GM23248 (cell line): ENCODE measurements around the gene COQ7. TPM values are rescaled to one million over a fixed set of nuclear protein-coding genes. Genes with fewer than 3 reads are reported as not detected.

Experiments
- DNase-seq: peaks from one replicate; pipeline ENCODE4 v3.0.0-alpha.2; 2015
- H2AFZ ChIP-seq: fragments of 200-600 bp; sonication (generic); 2 replicates; pipeline ENCODE4 v1.6.1; 2016; ENCODE audit warnings: antibody characterized with exemption
- H3F3A ChIP-seq: fragments of 200-600 bp; sonication (generic); 2 replicates; pipeline ENCODE4 v1.6.1; 2016; ENCODE audit warnings: mild to moderate bottlenecking, antibody characterized with exemption, mixed run types; ENCODE audit not compliant: insufficient read depth
- H3K27ac ChIP-seq: fragments of 200-600 bp; sonication (generic); 2 replicates; pipeline ENCODE4 v1.5.1; 2016; ENCODE audit warnings: mild to moderate bottlenecking
- H3K27me3 ChIP-seq: fragments of 200-600 bp; sonication (generic); replicated peaks from 2 replicates; pipeline ENCODE4 v1.6.1; 2016; ENCODE audit warnings: mild to moderate bottlenecking; ENCODE audit not compliant: insufficient read depth
- H3K36me3 ChIP-seq: fragments of 200-600 bp; sonication (generic); 2 replicates; pipeline ENCODE4 v1.6.1; 2016; ENCODE audit warnings: low read depth, mild to moderate bottlenecking
- H3K4me1 ChIP-seq: fragments of 200-600 bp; sonication (generic); 2 replicates; pipeline ENCODE4 v1.6.1; 2016; ENCODE audit warnings: mild to moderate bottlenecking; ENCODE audit not compliant: insufficient read depth
- H3K4me2 ChIP-seq: fragments of 200-600 bp; sonication (generic); one replicate; pipeline ENCODE4 v1.6.1; 2016; ENCODE audit warnings: mild to moderate bottlenecking; ENCODE audit not compliant: unreplicated experiment
- H3K4me3 ChIP-seq: fragments of 200-600 bp; sonication (generic); 2 replicates; pipeline ENCODE4 v1.5.1; 2016; ENCODE audit warnings: mild to moderate bottlenecking
- H3K79me2 ChIP-seq: fragments of 200-600 bp; sonication (generic); 2 replicates; pipeline ENCODE4 v1.6.1; 2016; ENCODE audit warnings: mild to moderate bottlenecking; ENCODE audit not compliant: insufficient read depth
- H3K9ac ChIP-seq: fragments of 200-600 bp; sonication (generic); 2 replicates; pipeline ENCODE4 v1.6.1; 2016; ENCODE audit warnings: mild to moderate bottlenecking
- H3K9me2 ChIP-seq: fragments of 200-600 bp; sonication (generic); 2 replicates; pipeline ENCODE4 v1.6.1; 2016; ENCODE audit warnings: mixed run types, mild to moderate bottlenecking, moderate library complexity; ENCODE audit not compliant: insufficient read depth
- H3K9me3 ChIP-seq: fragments of 200-600 bp; sonication (generic); one replicate; pipeline ENCODE4 v1.6.1; 2017; ENCODE audit warnings: low read depth
- H4K20me1 ChIP-seq: fragments of 200-600 bp; sonication (generic); 2 replicates; pipeline ENCODE4 v1.6.0; 2016; ENCODE audit not compliant: insufficient read depth
- EZH2 ChIP-seq: fragments of 200-600 bp; sonication (generic); IDR thresholded peaks from 2 replicates; pipeline ENCODE4 v1.6.1; 2018; ENCODE audit warnings: antibody characterized with exemption, mild to moderate bottlenecking; ENCODE audit not compliant: insufficient read depth, poor library complexity, severe bottlenecking
- EZH2phosphoT487 ChIP-seq: fragments of 200-600 bp; sonication (generic); IDR thresholded peaks from 2 replicates; pipeline ENCODE4 v1.6.1; 2018; ENCODE audit warnings: antibody characterized with exemption, moderate library complexity, mild to moderate bottlenecking, low read depth; ENCODE audit not compliant: insufficient read depth
- WGBS, 2 experiments: methylation state at CpG; one replicate each; pipeline ENCODE4 v1.1.6; 2015 to 2017; ENCODE audit warnings: low lambda C conversion rate in 2 of 2, low coverage in 1 of 2; ENCODE audit errors: missing lambda C conversion rate in 2 of 2; 5-methylcytosine and 5-hydroxymethylcytosine counted together
- in situ Hi-C: fragments of 300-500 bp; cut with MboI; formaldehyde crosslinking; loops from 2 replicates; pipeline ENCODE4 v1.15.0; 2020
- polyA plus RNA-seq: library from polyadenylated mRNA; unstranded; fragments of >200 nt; fragmentation: Nextera tagmentation; extraction: Ambion mirVana; gene quantifications from 2 replicates; pipeline ENCODE4 v1.2.1, GENCODE V29; 2016
- total RNA-seq: library from RNA; depleted of rRNA; stranded (reverse); fragments of >200 nt; shearing (Covaris generic); gene quantifications from 2 replicates; pipeline ENCODE4 v1.2.3, GENCODE V29; 2014

COQ7 gene
- total and polyA plus RNA-seq, 2 experiments from 2014 or later = 9.6 to 9.9 TPM

DNA sequence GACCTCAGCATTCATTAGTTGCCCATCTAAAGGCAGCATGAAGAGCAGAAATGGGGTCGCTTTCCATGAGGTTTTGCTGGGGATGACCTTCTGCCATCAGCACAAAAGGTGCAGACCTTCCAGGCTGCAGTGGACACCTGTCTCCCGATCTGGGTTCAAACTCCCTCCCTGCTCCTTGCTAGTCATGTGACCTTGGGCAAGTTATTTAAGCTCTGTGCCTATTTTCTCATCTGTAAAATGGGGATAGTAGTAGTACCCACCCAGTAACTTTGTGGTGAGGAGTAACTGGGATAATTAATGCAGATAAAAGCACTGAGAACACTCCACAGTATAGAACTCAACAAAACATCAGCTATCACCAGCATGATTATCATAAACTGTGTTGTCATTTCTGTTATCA lies 21.4 kb upstream of the COQ7 start:
- 76 to 93% methylated on average over 2 of the region's 2 CpGs for WGBS, 2 experiments
- TF ChIP-seq EZH2phosphoT487 = no peak
- TF ChIP-seq EZH2 = no peak
- H3K27ac ChIP-seq = no peak overlapping the region

GRCh38 chr16:19062706-19063105 lies 4.7 kb upstream of the COQ7 start:
- no peak overlapping the region for H3K4me2 ChIP-seq
- no peaks in the 10 kb centered on the region for H3K36me3 ChIP-seq
- H3K79me2 ChIP-seq = no peaks in the 10 kb centered on the region
- no peak overlapping the region for H2AFZ ChIP-seq
- no peak overlapping the region for H3K4me3 ChIP-seq
- no peak for TF ChIP-seq EZH2phosphoT487
- TF ChIP-seq EZH2 = no peak
- H3F3A ChIP-seq = no peaks in the 10 kb centered on the region
- no peaks in the 10 kb centered on the region for H3K27me3 ChIP-seq
- in situ Hi-C loops = no loop called here
- H3K9me3 ChIP-seq = no peaks in the 10 kb centered on the region
- no peak for DNase-seq
- no peaks in the 10 kb centered on the region for H4K20me1 ChIP-seq
- no peaks in the 10 kb centered on the region for H3K9me2 ChIP-seq
- H3K4me1 ChIP-seq = no peaks in the 10 kb centered on the region
- WGBS, 2 experiments = 62 to 64% methylated on average over 4 of the region's 4 CpGs
- no peak overlapping the region for H3K27ac ChIP-seq
- H3K9ac ChIP-seq = no peak overlapping the region

More for the DNA sequence above, 21.4 kb upstream of the COQ7 start:
- in situ Hi-C loops = no loop called here
- H3K4me1 ChIP-seq = no peaks in the 10 kb centered on the region
- H3K79me2 ChIP-seq = no peaks in the 10 kb centered on the region
- no peak overlapping the region for H3K9ac ChIP-seq
- no peaks in the 10 kb centered on the region for H3K9me2 ChIP-seq
- H3K4me2 ChIP-seq = no peak overlapping the region
- no peak overlapping the region for H3K4me3 ChIP-seq
- DNase-seq = no peak
- no peak overlapping the region for H2AFZ ChIP-seq
- no peaks in the 10 kb centered on the region for H3K27me3 ChIP-seq
- H3F3A ChIP-seq = no peaks in the 10 kb centered on the region
- H4K20me1 ChIP-seq = no peaks in the 10 kb centered on the region
- no peaks in the 10 kb centered on the region for H3K36me3 ChIP-seq
- no peaks in the 10 kb centered on the region for H3K9me3 ChIP-seq

DNA sequence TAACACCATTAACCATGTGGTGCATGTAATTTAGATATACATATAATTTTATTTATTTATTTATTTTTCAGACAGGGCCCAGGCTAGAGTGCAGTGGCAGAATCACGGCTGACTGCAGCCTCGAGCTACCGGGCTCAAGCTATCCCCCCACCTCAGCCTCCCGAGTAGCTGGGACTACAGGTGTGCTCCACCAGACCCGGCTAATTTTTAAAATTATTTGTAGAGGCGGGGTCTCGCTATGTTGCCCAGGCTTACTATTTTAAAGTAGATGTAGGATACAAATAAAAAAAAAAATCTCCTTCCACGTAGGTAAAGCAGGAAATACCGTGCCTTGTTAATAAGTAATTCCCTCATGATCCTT lies 446 bp upstream of the COQ7 start:
- peak overlapping the region; percentile 91 for H2AFZ ChIP-seq

DNA sequence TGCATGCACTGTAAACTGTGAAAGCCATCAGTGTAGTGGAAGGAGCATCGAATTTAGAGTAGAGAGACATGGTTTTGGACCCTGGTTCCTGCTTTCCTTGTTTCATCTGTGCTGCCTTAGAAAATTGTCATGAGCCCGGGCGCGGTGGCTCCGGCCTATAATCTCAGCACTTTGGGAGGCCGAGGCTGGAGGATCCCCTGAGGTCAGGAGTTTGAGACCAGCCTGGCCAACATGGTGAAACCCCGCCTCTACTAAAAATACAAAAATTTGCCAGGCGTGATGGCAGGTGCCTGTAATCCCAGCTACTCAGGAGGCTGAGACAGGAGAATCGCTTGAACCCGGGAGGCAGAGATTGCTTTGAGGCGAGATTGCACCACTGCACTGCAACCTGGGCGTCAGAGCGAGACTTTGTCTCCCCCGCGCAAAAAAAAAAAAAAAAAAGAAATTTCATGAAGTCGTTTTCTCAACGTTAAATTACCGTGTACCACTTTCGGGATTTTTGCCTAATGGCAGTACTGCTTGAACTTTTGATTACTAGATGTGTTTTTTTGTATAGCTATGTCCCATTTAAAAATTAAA lies 912 bp downstream of the COQ7 start:
- Histone ChIP-seq H3K9me3 (no peaks in the 10 kb centered on the region), H3K4me3 (peak overlapping the region; percentile 90), H3F3A (no peaks in the 10 kb centered on the region), H2AFZ (peak overlapping the region; percentile 91), H3K4me2 (peak overlapping the region; percentile 98), H3K79me2 (peaks cover 11% of the 10 kb centered on the region), H3K9me2 (no peaks in the 10 kb centered on the region), H3K36me3 (no peaks in the 10 kb centered on the region), H3K27ac (peak overlapping the region; percentile 99), H4K20me1 (no peaks in the 10 kb centered on the region), H3K27me3 (no peaks in the 10 kb centered on the region), H3K4me1 (peaks cover 9% of the 10 kb centered on the region; the same call in 1 of the 2 replicates), H3K9ac (peak overlapping the region; percentile 98)
- no peak for DNase-seq
- 33 to 37% methylated on average over 19 of the region's 19 CpGs for WGBS, 2 experiments
- in situ Hi-C loops = no loop called here
- no peak for TF ChIP-seq EZH2
- TF ChIP-seq EZH2phosphoT487 = no peak

More for the DNA sequence above, 446 bp upstream of the COQ7 start:
- Histone ChIP-seq H3K9ac (peak overlapping the region; percentile 98), H3K9me3 (no peaks in the 10 kb centered on the region), H3K4me2 (peak overlapping the region; percentile 29), H3K27me3 (no peaks in the 10 kb centered on the region), H3K4me1 (peaks cover 9% of the 10 kb centered on the region; the same call in 1 of the 2 replicates), H3F3A (no peaks in the 10 kb centered on the region), H3K4me3 (peak overlapping the region; percentile 90), H3K79me2 (peaks cover 11% of the 10 kb centered on the region), H3K9me2 (no peaks in the 10 kb centered on the region), H3K27ac (peak overlapping the region; percentile 99), H3K36me3 (no peaks in the 10 kb centered on the region), H4K20me1 (no peaks in the 10 kb centered on the region)
- in situ Hi-C loops = no loop called here
- no peak for DNase-seq
- TF ChIP-seq EZH2phosphoT487 (no peak), EZH2 (no peak)
- 75% methylated on average over 9 of the region's 9 CpGs for WGBS, 2 experiments
